ENCODE measurements around the gene FAM169A.
"Not testable (repeated sequence)": the region's sequence is repeated elsewhere in the genome, so short reads cannot be mapped to it uniquely, and the experiment has no call there.

Gene FAM169A

DNA sequence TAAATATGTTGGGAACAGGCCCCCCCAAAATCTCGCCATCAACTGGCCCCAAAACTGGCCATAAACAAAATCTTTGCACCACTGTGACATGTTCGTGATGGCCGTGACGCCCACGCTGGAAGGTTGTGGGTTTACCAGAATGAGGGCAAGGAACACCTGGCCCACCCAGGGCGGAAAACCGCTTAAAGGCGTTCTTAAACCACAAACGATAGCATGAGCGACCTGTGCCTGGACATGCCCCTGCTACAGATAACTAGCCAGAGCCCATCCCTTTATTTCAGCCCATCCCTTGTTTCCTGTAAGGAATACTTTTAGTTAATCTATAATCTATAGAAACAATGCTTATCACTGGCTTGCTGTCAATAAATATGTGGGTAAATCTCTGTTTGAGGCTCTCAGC, 3.2 kb upstream of the FAM169A start:
- not testable (repeated sequence) for DNase-seq

DNA sequence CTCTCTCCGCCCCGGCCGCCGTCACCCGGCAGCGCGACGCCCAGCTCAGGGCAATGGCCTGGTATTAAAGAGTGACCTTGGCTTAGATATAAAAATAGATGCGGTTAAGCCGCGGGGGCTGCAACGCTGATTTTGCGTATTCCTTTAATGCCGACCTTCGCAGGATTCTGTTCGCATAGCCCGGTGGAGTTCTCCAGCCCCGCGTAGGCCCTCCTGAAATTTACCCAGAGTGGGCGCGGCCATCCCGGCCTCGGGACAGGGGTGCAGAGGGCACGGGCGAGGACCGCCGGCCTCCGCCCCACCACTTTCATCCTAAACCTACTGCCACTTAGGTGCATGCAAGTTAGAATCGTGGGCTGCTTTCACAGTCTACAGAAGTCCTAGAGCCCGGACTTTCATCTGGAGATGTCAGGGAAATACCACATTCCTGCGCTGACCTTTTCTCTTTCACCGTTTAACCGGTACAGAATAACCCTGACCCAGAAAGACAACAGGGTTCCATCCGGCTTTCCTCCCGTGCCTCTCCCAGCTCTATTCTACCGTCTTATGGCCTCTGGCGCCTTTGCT, 492 bp upstream of the FAM169A start:
- DNase-seq, result peak in 1 of 2 experiments; percentile 37

- DNase-seq, result peak; percentile 6 to 49
Observed at GRCh38 chr5:74865256-74865803, 857 bp downstream of the FAM169A start.

DNA sequence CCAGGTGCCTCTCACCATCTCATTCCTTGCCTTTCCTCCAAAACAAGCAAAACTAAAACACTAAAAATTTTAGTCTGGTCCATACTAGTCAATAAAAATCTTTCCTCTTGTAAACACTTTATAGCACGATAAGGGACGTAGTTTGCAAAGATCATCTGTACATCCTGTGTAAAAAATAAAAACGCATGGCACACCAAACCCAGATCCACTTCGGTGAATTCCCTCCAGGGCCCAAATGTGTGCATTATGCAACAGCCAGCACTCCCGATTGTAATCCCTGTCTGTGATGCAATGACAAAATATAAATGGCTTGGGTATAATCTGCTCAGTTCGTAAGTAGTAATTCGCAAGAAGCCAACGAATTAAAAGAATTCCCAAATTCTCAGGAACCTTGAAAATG, 1.4 kb downstream of the FAM169A start:
- DNase-seq, result peak in 1 of 2 experiments; percentile 9

- no peak for DNase-seq
Observed at GRCh38 chr5:74863726-74864125, 2.5 kb downstream of the FAM169A start.

- no peak for DNase-seq
Observed at GRCh38 chr5:74862221-74862620, 4.0 kb downstream of the FAM169A start.

GRCh38 chr5:74856975-74857374, 9.2 kb downstream of the FAM169A start:
- not testable (repeated sequence) for DNase-seq

GRCh38 chr5:74853256-74853655, 12.9 kb downstream of the FAM169A start:
- no peak for DNase-seq

GRCh38 chr5:74851684-74852353, 14.4 kb downstream of the FAM169A start:
- no peak for DNase-seq

GRCh38 chr5:74850789-74851425, 15.3 kb downstream of the FAM169A start:
- DNase-seq, result no peak

DNA sequence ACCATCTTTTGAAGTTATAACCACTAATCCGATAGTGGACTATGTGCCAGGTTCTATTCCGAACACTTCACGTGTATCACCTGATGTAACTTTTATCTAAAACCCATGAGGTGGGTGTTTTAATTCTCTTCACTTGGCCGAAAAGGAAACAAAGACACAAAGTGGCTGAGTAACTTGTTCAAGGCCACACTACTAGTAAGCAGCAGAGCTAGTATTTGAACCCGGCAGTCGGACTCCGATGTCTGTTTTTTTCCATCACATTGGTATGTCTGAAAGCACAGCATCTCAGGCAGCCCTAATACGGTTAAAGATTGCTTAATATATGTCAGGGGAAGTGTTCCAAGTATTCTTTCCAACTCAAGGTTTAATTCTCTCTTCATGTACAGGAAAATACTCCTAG, 16.2 kb downstream of the FAM169A start:
- no peak for DNase-seq

DNA sequence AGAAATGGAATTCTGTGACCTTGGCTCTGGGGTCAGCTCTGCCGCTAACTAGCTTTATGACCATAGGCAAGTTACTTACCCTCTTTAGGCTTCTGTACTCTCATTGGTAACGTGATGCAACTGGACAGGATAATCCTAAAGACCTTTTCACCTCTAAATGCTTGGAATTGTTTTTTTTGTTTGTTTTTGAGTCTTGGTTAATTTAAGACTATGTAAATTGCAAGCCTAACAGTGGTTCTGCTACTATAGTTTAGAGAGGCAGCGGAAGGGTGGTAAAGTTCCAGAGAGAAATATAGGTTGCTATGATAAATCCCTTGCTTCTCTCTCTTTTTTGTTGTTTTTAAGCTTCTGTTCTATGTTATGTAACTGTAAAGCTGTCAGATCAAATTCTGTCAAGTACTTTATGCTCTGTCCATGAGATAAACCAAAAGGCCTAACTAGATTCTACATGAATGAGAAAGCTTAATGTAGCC, 17.6 kb downstream of the FAM169A start:
- no peak for DNase-seq

DNA sequence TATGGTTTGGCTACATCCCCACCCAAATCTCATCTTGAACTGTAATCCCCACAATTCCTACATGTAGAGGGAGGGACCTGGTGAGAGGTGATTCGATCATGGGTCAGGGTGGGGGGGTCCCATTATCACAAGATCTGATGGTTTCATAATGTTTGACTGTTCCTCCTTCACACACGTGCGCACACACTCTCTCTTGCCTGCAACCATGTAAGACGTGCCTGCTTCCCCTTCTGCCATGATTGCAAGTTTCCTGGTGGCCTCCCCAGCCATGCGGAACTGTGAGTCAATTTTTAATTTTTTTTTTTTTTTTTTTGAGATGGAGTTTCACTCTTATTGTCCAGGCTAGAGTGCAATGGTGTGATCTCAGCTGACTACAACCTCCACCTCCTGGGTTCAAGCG, 27.0 kb downstream of the FAM169A start:
- no peak for DNase-seq

- no peak for DNase-seq
Observed at GRCh38 chr5:74838262-74838661, 27.9 kb downstream of the FAM169A start.

GRCh38 chr5:74837115-74837514, 29.1 kb downstream of the FAM169A start:
- DNase-seq, result no peak

- peak in 1 of 2 experiments; percentile 27 for DNase-seq
Observed at GRCh38 chr5:74833537-74834266, 32.5 kb downstream of the FAM169A start.

- no peak for DNase-seq
Observed at GRCh38 chr5:74829413-74829812, 36.8 kb downstream of the FAM169A start.

GRCh38 chr5:74822288-74822687, 43.9 kb downstream of the FAM169A start:
- no peak for DNase-seq

DNA sequence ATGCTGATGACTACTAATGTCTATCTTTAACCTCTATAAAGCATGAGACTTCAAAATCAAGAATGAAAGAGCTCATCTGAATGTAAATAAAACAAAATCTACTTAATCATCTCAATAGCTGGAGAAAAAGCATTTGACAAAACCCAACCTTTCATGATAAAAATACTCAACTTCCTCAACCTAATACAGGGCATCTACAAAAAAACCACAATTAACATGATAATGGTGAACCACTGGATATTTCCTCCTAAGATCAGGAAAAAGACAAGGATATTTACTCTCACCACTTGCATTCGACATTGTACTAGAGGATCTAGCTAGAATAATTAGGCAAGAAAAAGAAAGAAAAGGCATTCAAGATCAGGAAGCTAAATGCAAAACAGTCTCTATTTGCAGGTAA, 49.3 kb downstream of the FAM169A start:
- no peak for DNase-seq

GRCh38 chr5:74810915-74811314, 55.3 kb downstream of the FAM169A start:
- DNase-seq, result no peak

GRCh38 chr5:74801941-74802340, 64.2 kb downstream of the FAM169A start:
- no peak for DNase-seq

- DNase-seq, result no peak
Observed at GRCh38 chr5:74801197-74801596, 65.0 kb downstream of the FAM169A start.

Data from NCI-H526 (cell line).